Lower leg skin (tissue), 3 donors: ENCODE results near the gene POLR3C.

Experiments
- POLR2A ChIP-seq, 2 donors: fragments of 450-650 bp; IDR thresholded peaks; one replicate each; pipeline ENCODE4 v1.6.1; 2016 to 2017; ENCODE audit warnings: antibody characterized with exemption in 2 of 2, mild to moderate bottlenecking in 1 of 2, moderate library complexity in 1 of 2
- TF ChIP-seq, protein P1 (sequence below), 3 donors: fragments of 450-650 bp; IDR thresholded peaks; one replicate each; pipeline ENCODE4 v1.5.1; 2016; ENCODE audit warnings: antibody characterized with exemption in 3 of 3, mild to moderate bottlenecking in 3 of 3, moderate library complexity in 2 of 3

- TF ChIP-seq, protein P1, sequence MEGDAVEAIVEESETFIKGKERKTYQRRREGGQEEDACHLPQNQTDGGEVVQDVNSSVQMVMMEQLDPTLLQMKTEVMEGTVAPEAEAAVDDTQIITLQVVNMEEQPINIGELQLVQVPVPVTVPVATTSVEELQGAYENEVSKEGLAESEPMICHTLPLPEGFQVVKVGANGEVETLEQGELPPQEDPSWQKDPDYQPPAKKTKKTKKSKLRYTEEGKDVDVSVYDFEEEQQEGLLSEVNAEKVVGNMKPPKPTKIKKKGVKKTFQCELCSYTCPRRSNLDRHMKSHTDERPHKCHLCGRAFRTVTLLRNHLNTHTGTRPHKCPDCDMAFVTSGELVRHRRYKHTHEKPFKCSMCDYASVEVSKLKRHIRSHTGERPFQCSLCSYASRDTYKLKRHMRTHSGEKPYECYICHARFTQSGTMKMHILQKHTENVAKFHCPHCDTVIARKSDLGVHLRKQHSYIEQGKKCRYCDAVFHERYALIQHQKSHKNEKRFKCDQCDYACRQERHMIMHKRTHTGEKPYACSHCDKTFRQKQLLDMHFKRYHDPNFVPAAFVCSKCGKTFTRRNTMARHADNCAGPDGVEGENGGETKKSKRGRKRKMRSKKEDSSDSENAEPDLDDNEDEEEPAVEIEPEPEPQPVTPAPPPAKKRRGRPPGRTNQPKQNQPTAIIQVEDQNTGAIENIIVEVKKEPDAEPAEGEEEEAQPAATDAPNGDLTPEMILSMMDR (IDR thresholded peaks at IDR 0.05), result no peak
- no peak for TF ChIP-seq POLR2A (IDR thresholded peaks at IDR 0.05)
These were observed 46.4 kb upstream of the POLR3C start for GRCh38 chr1:145777357-145778145.
